ENCODE data around the gene NDUFAF2. TPM values are rescaled to one million over a fixed set of nuclear protein-coding genes. Genes with fewer than 3 reads are reported as not detected.

Gene NDUFAF2
- total RNA-seq, 4 donors from 2014 or later, result 25.9 to 39.0 (median 27.0) TPM

GRCh38 chr5:61148515-61148914 lies 203.5 kb downstream of the NDUFAF2 start:
- no peak for DNase-seq (ENCODE audit: low spot score)
- ATAC-seq (ENCODE audit: low FRiP score), result no peak
- TF ChIP-seq CTCF (IDR thresholded peaks at IDR 0.05), result no peak

- ATAC-seq (ENCODE audit: low FRiP score) (no peak), DNase-seq (ENCODE audit: low spot score) (no peak)
- TF ChIP-seq CTCF (IDR thresholded peaks at IDR 0.05), result no peak
Observed at GRCh38 chr5:61151893-61152292, 206.9 kb downstream of the NDUFAF2 start.

GRCh38 chr5:61159070-61159469 lies 214.1 kb downstream of the NDUFAF2 start:
- DNase-seq (ENCODE audit: low spot score) (no peak), ATAC-seq (ENCODE audit: low FRiP score) (no peak)
- no peak for TF ChIP-seq CTCF (IDR thresholded peaks at IDR 0.05)

GRCh38 chr5:61159836-61160235 lies 214.8 kb downstream of the NDUFAF2 start:
- TF ChIP-seq CTCF (IDR thresholded peaks at IDR 0.05), result no peak
- no peak for DNase-seq (ENCODE audit: low spot score)
- ATAC-seq (ENCODE audit: low FRiP score), result no peak

GRCh38 chr5:61160497-61160896 lies 215.5 kb downstream of the NDUFAF2 start:
- no peak for ATAC-seq (ENCODE audit: low FRiP score)
- no peak for TF ChIP-seq CTCF (IDR thresholded peaks at IDR 0.05)

GRCh38 chr5:61162010-61162831 lies 217.2 kb downstream of the NDUFAF2 start, which contains the start of gene SMIM15:
SMIM15 (minus strand) TSS chr5:61162468; CDS start chr5:61160171, 2,297 bp downstream.
- ATAC-seq (ENCODE audit: low FRiP score) (peak; percentile 94), DNase-seq (ENCODE audit: low spot score) (peak; percentile 63)
- peak in 1 of 3 donors; percentile 2 for TF ChIP-seq CTCF (IDR thresholded peaks at IDR 0.05)

More at GRCh38 chr5:61160497-61160896, 215.5 kb downstream of the NDUFAF2 start:
- no peak for DNase-seq (ENCODE audit: low spot score)

All from omental fat pad (tissue), 4 donors.